ENCODE measurements around the gene ZNG1A. TPM values are rescaled to one million over a fixed set of nuclear protein-coding genes. Genes with fewer than 3 reads are reported as not detected.
A peak's percentile ranks its signal among the peaks of the same experiment; 100 is the strongest.

Gene ZNG1A
- total and polyA plus RNA-seq, 9 of the 15 experiments (the other 6 are each of a cell fraction or from before 2014, with no cell fraction given), result 20.7 to 90.6 (median 41.7) TPM

DNA sequence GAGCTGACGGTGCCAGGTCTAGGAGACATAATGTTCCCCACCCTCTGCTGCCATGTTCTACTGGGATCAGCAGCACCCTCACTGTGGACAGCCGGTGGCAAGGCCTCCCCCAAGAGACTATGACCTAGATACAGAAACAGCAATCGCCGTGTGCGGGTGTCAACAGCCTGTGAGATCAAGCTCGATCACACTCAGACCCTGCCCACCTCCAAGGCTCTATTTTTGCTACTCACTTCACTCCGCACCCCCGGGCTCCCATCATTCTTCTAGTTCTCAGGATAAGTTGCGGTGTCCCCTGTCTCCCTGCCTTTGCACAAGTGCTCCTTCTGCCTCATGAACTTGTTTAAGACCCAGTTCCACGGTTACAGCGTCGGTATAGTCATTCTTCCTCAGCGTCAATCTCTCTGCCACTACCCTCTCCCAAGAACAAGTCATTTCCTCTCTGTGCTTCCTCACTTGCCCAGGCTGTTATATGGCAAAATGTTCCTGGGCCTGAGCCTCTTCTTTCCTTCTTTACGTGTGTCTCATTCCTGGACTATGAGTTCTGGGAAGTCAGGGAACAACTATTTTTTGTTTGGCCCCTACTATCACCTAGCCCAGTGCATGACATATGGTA, 30.4 kb upstream of the ZNG1A start (continued):
- TF ChIP-seq, protein P1, sequence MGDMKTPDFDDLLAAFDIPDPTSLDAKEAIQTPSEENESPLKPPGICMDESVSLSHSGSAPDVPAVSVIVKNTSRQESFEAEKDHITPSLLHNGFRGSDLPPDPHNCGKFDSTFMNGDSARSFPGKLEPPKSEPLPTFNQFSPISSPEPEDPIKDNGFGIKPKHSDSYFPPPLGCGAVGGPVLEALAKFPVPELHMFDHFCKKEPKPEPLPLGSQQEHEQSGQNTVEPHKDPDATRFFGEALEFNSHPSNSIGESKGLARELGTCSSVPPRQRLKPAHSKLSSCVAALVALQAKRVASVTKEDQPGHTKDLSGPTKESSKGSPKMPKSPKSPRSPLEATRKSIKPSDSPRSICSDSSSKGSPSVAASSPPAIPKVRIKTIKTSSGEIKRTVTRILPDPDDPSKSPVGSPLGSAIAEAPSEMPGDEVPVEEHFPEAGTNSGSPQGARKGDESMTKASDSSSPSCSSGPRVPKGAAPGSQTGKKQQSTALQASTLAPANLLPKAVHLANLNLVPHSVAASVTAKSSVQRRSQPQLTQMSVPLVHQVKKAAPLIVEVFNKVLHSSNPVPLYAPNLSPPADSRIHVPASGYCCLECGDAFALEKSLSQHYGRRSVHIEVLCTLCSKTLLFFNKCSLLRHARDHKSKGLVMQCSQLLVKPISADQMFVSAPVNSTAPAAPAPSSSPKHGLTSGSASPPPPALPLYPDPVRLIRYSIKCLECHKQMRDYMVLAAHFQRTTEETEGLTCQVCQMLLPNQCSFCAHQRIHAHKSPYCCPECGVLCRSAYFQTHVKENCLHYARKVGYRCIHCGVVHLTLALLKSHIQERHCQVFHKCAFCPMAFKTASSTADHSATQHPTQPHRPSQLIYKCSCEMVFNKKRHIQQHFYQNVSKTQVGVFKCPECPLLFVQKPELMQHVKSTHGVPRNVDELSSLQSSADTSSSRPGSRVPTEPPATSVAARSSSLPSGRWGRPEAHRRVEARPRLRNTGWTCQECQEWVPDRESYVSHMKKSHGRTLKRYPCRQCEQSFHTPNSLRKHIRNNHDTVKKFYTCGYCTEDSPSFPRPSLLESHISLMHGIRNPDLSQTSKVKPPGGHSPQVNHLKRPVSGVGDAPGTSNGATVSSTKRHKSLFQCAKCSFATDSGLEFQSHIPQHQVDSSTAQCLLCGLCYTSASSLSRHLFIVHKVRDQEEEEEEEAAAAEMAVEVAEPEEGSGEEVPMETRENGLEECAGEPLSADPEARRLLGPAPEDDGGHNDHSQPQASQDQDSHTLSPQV (IDR thresholded peaks at IDR 0.05), result peak; percentile 69
- TF ChIP-seq RBFOX2 (IDR thresholded peaks at IDR 0.05; ENCODE audit: low read depth, low read length), result peak; percentile 47; the same call in 1 of the 2 replicates
- no peak for TF ChIP-seq HEY1 (CRISPR knock-in tag; IDR thresholded peaks at IDR 0.05; ENCODE audit: borderline replicate concordance)
- TF ChIP-seq, protein P2, sequence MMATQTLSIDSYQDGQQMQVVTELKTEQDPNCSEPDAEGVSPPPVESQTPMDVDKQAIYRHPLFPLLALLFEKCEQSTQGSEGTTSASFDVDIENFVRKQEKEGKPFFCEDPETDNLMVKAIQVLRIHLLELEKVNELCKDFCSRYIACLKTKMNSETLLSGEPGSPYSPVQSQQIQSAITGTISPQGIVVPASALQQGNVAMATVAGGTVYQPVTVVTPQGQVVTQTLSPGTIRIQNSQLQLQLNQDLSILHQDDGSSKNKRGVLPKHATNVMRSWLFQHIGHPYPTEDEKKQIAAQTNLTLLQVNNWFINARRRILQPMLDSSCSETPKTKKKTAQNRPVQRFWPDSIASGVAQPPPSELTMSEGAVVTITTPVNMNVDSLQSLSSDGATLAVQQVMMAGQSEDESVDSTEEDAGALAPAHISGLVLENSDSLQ (IDR thresholded peaks at IDR 0.05), result peak; percentile 58
- TF ChIP-seq KHSRP (IDR thresholded peaks at IDR 0.05), result no peak
- no peak for TF ChIP-seq HMGN3 (IDR thresholded peaks at IDR 0.05; ENCODE audit: borderline replicate concordance, extremely low read depth, insufficient read length, low read depth, low read length)
- peak; percentile 41; the same call in 1 of the 2 replicates for TF ChIP-seq NFRKB (IDR thresholded peaks at IDR 0.05; ENCODE audit: low read depth)
